ENCODE results near the gene RCVRN. TPM values are rescaled to one million over a fixed set of nuclear protein-coding genes. Genes with fewer than 3 reads are reported as not detected.
A peak's percentile ranks its signal among the peaks of the same experiment; 100 is the strongest.

Gene RCVRN
- not detected for polyA plus RNA-seq

GRCh38 chr17:9905078-9905415 lies at the start of gene RCVRN:
TSS of gene RCVRN (minus strand) at chr17:9905271. CDS start at chr17:9905180, 91 bp downstream.
- H3K36me3 Mint-ChIP-seq = peaks cover 0 to 7% (median 0%) of the 10 kb centered on the region in 3 donors
- no peak within 1 kb of the TSS for H3K27ac Mint-ChIP-seq
- peaks cover 4 to 8% (median 5%) of the 10 kb centered on the region in 3 donors for H3K27me3 Mint-ChIP-seq (ENCODE audit: low read depth in 3 of 3)
- no peak within 1 kb of the TSS for H3K4me3 Mint-ChIP-seq
- H3K9me3 Mint-ChIP-seq = no peaks in the 10 kb centered on the region
- H3K4me1 Mint-ChIP-seq = no peaks in the 10 kb centered on the region
- DNase-seq = no peak

- H3K36me3 Mint-ChIP-seq = peaks cover 0 to 4% (median 0%) of the 10 kb centered on the region in 3 donors
- H3K27ac Mint-ChIP-seq = no peak overlapping the region
- no peak overlapping the region for H3K4me3 Mint-ChIP-seq
- no peak for DNase-seq
- no peaks in the 10 kb centered on the region for H3K9me3 Mint-ChIP-seq
- peaks cover 0 to 5% of the 10 kb centered on the region in 2 donors for H3K4me1 Mint-ChIP-seq
- H3K27me3 Mint-ChIP-seq (ENCODE audit: low read depth in 3 of 3) = peaks cover 0 to 3% (median 2%) of the 10 kb centered on the region in 3 donors
Observed at GRCh38 chr17:9953492-9953891, 48.4 kb upstream of the RCVRN start.

DNA sequence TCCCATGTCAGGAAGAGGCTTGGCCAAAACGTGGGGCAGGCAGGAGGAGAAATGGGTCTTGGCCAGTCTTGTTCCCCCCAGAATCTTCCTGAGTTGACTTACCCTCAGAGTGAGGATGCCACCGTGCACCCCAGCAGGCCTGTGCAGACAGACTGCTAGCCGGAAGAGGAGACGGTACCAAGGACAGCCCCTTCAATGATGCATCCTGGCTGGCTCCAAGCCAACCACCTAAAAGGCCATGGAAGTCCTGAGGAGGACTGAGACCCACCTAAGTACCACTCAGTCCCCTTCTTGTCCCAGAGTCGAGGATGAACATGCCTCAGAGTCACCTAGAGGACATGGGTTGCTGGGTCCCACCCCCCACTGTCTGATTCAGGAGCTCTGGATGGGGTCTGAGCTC lies 46.7 kb upstream of the RCVRN start:
- Mint-ChIP-seq H3K36me3 (no peaks in the 10 kb centered on the region), H3K27ac (no peak overlapping the region), H3K4me1 (peaks cover 0 to 5% of the 10 kb centered on the region in 2 donors), H3K4me3 (no peak overlapping the region), H3K27me3 (ENCODE audit: low read depth in 3 of 3) (peaks cover 0 to 3% (median 2%) of the 10 kb centered on the region in 3 donors), H3K9me3 (no peaks in the 10 kb centered on the region)
- DNase-seq = no peak

- Mint-ChIP-seq H3K4me1 (peaks cover 0 to 5% of the 10 kb centered on the region in 2 donors), H3K27ac (peak overlapping the region in 1 of 6 donors; percentile 31), H3K4me3 (no peak overlapping the region), H3K36me3 (peaks cover 7 to 9% (median 9%) of the 10 kb centered on the region in 3 donors), H3K9me3 (no peaks in the 10 kb centered on the region), H3K27me3 (ENCODE audit: low read depth in 3 of 3) (peaks cover 0 to 2% (median 0%) of the 10 kb centered on the region in 3 donors)
- no peak for DNase-seq
Observed at GRCh38 chr17:9948928-9949327, 43.9 kb upstream of the RCVRN start.

GRCh38 chr17:9944704-9945103 lies 39.6 kb upstream of the RCVRN start:
- Mint-ChIP-seq H3K27me3 (ENCODE audit: low read depth in 3 of 3) (no peaks in the 10 kb centered on the region), H3K27ac (peak overlapping the region in 1 of 6 donors; percentile 55), H3K36me3 (peaks cover 30 to 37% (median 33%) of the 10 kb centered on the region in 3 donors), H3K9me3 (no peaks in the 10 kb centered on the region), H3K4me3 (no peak overlapping the region), H3K4me1 (no peaks in the 10 kb centered on the region)
- DNase-seq = no peak

- DNase-seq = no peak
- no peaks in the 10 kb centered on the region for H3K9me3 Mint-ChIP-seq
- H3K4me3 Mint-ChIP-seq = no peak overlapping the region
- H3K27me3 Mint-ChIP-seq (ENCODE audit: low read depth in 3 of 3) = peaks cover 0 to 2% (median 0%) of the 10 kb centered on the region in 3 donors
- H3K4me1 Mint-ChIP-seq = no peaks in the 10 kb centered on the region
- no peak overlapping the region for H3K27ac Mint-ChIP-seq
- H3K36me3 Mint-ChIP-seq = peaks cover 40 to 51% (median 44%) of the 10 kb centered on the region in 3 donors
Observed at GRCh38 chr17:9943343-9943742, 38.3 kb upstream of the RCVRN start.

DNA sequence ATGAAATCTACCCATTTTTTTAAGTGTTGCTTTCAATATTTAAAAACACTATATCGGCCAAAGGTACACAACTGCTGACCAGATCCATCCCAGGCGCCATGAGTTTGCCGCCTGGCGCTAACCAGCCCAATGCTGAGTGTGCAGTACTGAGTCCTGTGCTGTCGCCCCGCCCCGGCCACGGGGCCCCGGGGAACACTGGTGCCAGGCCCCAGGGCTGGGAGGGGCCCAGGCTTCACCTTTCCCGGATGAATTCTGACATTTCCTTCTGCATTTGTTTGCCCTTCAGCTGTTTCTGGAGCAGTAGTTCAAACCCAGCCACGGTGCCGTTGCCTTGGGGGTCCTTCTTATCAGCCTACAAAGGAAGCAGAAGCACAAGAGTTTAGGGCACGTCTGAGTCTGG lies 37.8 kb upstream of the RCVRN start:
- no peak for DNase-seq
- H3K27ac Mint-ChIP-seq = no peak overlapping the region
- no peak overlapping the region for H3K4me3 Mint-ChIP-seq
- no peaks in the 10 kb centered on the region for H3K4me1 Mint-ChIP-seq
- peaks cover 0 to 2% (median 0%) of the 10 kb centered on the region in 3 donors for H3K27me3 Mint-ChIP-seq (ENCODE audit: low read depth in 3 of 3)
- H3K9me3 Mint-ChIP-seq = no peaks in the 10 kb centered on the region
- peaks cover 42 to 55% (median 44%) of the 10 kb centered on the region in 3 donors for H3K36me3 Mint-ChIP-seq

DNA sequence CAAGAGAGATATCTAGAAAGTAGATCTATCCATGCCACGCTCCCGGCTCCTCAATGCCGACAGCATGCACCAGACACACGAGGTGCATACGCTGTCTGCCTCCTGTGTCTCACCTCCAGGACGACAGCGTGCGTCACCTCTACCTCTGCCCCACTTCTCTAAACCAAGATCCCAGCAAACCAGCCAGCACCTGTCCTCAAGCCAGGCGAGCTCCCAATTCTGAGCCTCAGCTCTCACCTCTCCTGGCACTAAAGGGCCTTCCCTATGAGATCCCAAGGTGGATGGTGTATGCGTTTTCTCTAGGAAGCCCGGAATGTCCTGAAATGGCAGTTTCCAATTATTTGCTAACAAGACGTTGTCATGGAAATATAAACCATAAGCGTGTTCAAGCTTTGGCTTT lies 36.2 kb upstream of the RCVRN start:
- Mint-ChIP-seq H3K27me3 (ENCODE audit: low read depth in 3 of 3) (peaks cover 0 to 2% (median 2%) of the 10 kb centered on the region in 3 donors), H3K9me3 (no peaks in the 10 kb centered on the region), H3K4me3 (no peak overlapping the region), H3K27ac (no peak overlapping the region), H3K4me1 (no peaks in the 10 kb centered on the region), H3K36me3 (peaks cover 42 to 68% (median 44%) of the 10 kb centered on the region in 3 donors)
- no peak for DNase-seq

GRCh38 chr17:9940841-9941240 lies 35.8 kb upstream of the RCVRN start:
- H3K36me3 Mint-ChIP-seq = peaks cover 42 to 68% (median 44%) of the 10 kb centered on the region in 3 donors
- H3K27me3 Mint-ChIP-seq (ENCODE audit: low read depth in 3 of 3) = peaks cover 0 to 2% (median 2%) of the 10 kb centered on the region in 3 donors

DNA sequence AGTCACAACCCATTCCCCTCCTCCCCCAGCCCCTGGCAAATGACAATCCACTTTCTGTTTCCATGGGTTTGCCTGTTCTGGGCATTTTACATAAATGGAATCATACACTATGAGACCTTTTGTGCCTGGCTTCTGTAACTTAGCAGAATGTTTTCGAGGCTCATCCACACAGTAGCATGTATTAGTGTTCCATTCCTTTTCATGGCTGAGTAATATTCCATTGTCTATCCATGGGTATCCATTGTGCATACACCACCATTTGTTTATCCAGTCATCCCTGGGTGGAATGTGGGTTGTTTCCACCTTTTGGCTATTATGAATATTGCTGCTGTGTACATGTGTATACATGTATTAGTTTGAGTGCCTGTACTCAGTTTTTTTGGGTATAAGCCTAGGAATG lies 33.7 kb upstream of the RCVRN start:
- Mint-ChIP-seq H3K4me1 (no peaks in the 10 kb centered on the region), H3K27ac (no peak overlapping the region), H3K4me3 (no peak overlapping the region), H3K27me3 (ENCODE audit: low read depth in 3 of 3) (peaks cover 0 to 2% (median 2%) of the 10 kb centered on the region in 3 donors), H3K36me3 (peaks cover 35 to 61% (median 38%) of the 10 kb centered on the region in 3 donors), H3K9me3 (no peaks in the 10 kb centered on the region)
- DNase-seq = no peak

More at GRCh38 chr17:9940841-9941240, 35.8 kb upstream of the RCVRN start:
- Mint-ChIP-seq H3K4me1 (no peaks in the 10 kb centered on the region), H3K9me3 (no peaks in the 10 kb centered on the region), H3K27ac (no peak overlapping the region), H3K4me3 (no peak overlapping the region)
- no peak for DNase-seq

GRCh38 chr17:9937901-9938300 lies 32.8 kb upstream of the RCVRN start:
- H3K9me3 Mint-ChIP-seq = no peaks in the 10 kb centered on the region
- H3K36me3 Mint-ChIP-seq = peaks cover 32 to 62% (median 38%) of the 10 kb centered on the region in 3 donors
- H3K27me3 Mint-ChIP-seq (ENCODE audit: low read depth in 3 of 3) = peaks cover 2% of the 10 kb centered on the region in 3 donors
- no peak for DNase-seq
- no peak overlapping the region for H3K4me3 Mint-ChIP-seq
- H3K4me1 Mint-ChIP-seq = no peaks in the 10 kb centered on the region
- H3K27ac Mint-ChIP-seq = no peak overlapping the region

- Mint-ChIP-seq H3K36me3 (peaks cover 28 to 60% (median 38%) of the 10 kb centered on the region in 3 donors), H3K27me3 (ENCODE audit: low read depth in 3 of 3) (peaks cover 2 to 3% (median 2%) of the 10 kb centered on the region in 3 donors), H3K27ac (peak overlapping the region in 3 of 6 donors; percentile 10 to 74 (median 45)), H3K4me3 (no peak overlapping the region), H3K9me3 (no peaks in the 10 kb centered on the region), H3K4me1 (no peaks in the 10 kb centered on the region)
- DNase-seq = no peak
Observed at GRCh38 chr17:9937241-9937761, 32.2 kb upstream of the RCVRN start.

GRCh38 chr17:9936095-9936494 lies 31.0 kb upstream of the RCVRN start:
- H3K4me3 Mint-ChIP-seq = no peak overlapping the region
- H3K27ac Mint-ChIP-seq = no peak overlapping the region
- no peak for DNase-seq
- no peaks in the 10 kb centered on the region for H3K4me1 Mint-ChIP-seq
- H3K9me3 Mint-ChIP-seq = no peaks in the 10 kb centered on the region
- peaks cover 28 to 56% (median 36%) of the 10 kb centered on the region in 3 donors for H3K36me3 Mint-ChIP-seq
- peaks cover 2 to 3% (median 2%) of the 10 kb centered on the region in 3 donors for H3K27me3 Mint-ChIP-seq (ENCODE audit: low read depth in 3 of 3)

GRCh38 chr17:9935408-9935807 lies 30.3 kb upstream of the RCVRN start:
- Mint-ChIP-seq H3K36me3 (peaks cover 23 to 49% (median 30%) of the 10 kb centered on the region in 3 donors), H3K27me3 (ENCODE audit: low read depth in 3 of 3) (peaks cover 2 to 3% (median 3%) of the 10 kb centered on the region in 3 donors), H3K4me3 (no peak overlapping the region), H3K4me1 (no peaks in the 10 kb centered on the region), H3K9me3 (no peaks in the 10 kb centered on the region), H3K27ac (peak overlapping the region in 3 of 6 donors; percentile 1 to 36 (median 20))
- no peak for DNase-seq

- Mint-ChIP-seq H3K27me3 (ENCODE audit: low read depth in 3 of 3) (peaks cover 2 to 3% (median 3%) of the 10 kb centered on the region in 3 donors), H3K4me3 (no peak overlapping the region), H3K9me3 (no peaks in the 10 kb centered on the region), H3K27ac (no peak overlapping the region), H3K4me1 (no peaks in the 10 kb centered on the region), H3K36me3 (peaks cover 18 to 43% (median 25%) of the 10 kb centered on the region in 3 donors)
- no peak for DNase-seq
Observed at GRCh38 chr17:9934331-9934730, 29.3 kb upstream of the RCVRN start.
